Stimulated activated CD4-positive, alpha-beta T cell treated with anti-CD3 and anti-CD28 coated beads, Interleukin-1b, Interleukin-23, amount 100 ng/mL, for 4 hours (primary cell): ENCODE results near the gene RPGRIP1.
"Not testable (repeated sequence)": the region's sequence is repeated elsewhere in the genome, so short reads cannot be mapped to it uniquely, and the experiment has no call there.

ENCODE experiments used
- DNase-seq, 2 donors: peaks; one replicate each; pipeline ENCODE4 v3.0.0-alpha.2; 2020; ENCODE audit warnings: low read depth in 2 of 2

The RPGRIP1 gene

GRCh38 chr14:21279783-21280182, at the start of gene RPGRIP1:
TSS of gene RPGRIP1 (plus strand) at chr14:21280083. CDS start at chr14:21287977, 7,894 bp downstream.
- no peak for DNase-seq

- DNase-seq: no peak
These were observed 48.7 kb upstream of the RPGRIP1 start for GRCh38 chr14:21231020-21231652.

GRCh38 chr14:21233457-21234076, 46.3 kb upstream of the RPGRIP1 start:
- no peak for DNase-seq

- no peak for DNase-seq
These were observed 45.8 kb upstream of the RPGRIP1 start for GRCh38 chr14:21234112-21234511.

GRCh38 chr14:21236948-21237797, 42.7 kb upstream of the RPGRIP1 start:
- no peak for DNase-seq

GRCh38 chr14:21238823-21239518, 40.9 kb upstream of the RPGRIP1 start:
- DNase-seq: no peak

- DNase-seq: no peak
These were observed 39.5 kb upstream of the RPGRIP1 start for GRCh38 chr14:21240417-21240816.

GRCh38 chr14:21241218-21241819, 38.6 kb upstream of the RPGRIP1 start:
- no peak for DNase-seq

- DNase-seq: no peak
These were observed 35.3 kb upstream of the RPGRIP1 start for GRCh38 chr14:21244544-21244943.

- DNase-seq: no peak
These were observed 34.1 kb upstream of the RPGRIP1 start for GRCh38 chr14:21245813-21246212.

- DNase-seq: no peak
These were observed 31.5 kb upstream of the RPGRIP1 start for GRCh38 chr14:21248338-21248737.

- DNase-seq: no peak
These were observed 31.0 kb upstream of the RPGRIP1 start for GRCh38 chr14:21248739-21249411.

GRCh38 chr14:21251215-21251614, 28.7 kb upstream of the RPGRIP1 start:
- DNase-seq: no peak

GRCh38 chr14:21252149-21252548, 27.7 kb upstream of the RPGRIP1 start:
- no peak for DNase-seq

GRCh38 chr14:21255385-21256101, 24.3 kb upstream of the RPGRIP1 start:
- DNase-seq: no peak

- DNase-seq: not testable (repeated sequence)
These were observed 23.8 kb upstream of the RPGRIP1 start for GRCh38 chr14:21256102-21256447.

GRCh38 chr14:21256539-21257393, 23.1 kb upstream of the RPGRIP1 start:
- DNase-seq: no peak

- no peak for DNase-seq
These were observed 22.4 kb upstream of the RPGRIP1 start for GRCh38 chr14:21257394-21257909.
